Astrocyte of the spinal cord (primary cell): Measurements from ENCODE around the gene NEK11.

ENCODE experiments used
- DNase-seq: peaks from one replicate; pipeline ENCODE4 v3.0.0; 2011; ENCODE audit warnings: low read depth, low spot score
- H3K4me3 ChIP-seq: 2 replicates; pipeline ENCODE4 v1.5.1; 2011; ENCODE audit warnings: low read depth, mild to moderate bottlenecking, low read length, moderate library complexity
- in situ Hi-C: cut with HindIII; loops from 2 replicates; pipeline ENCODE4 v1.10.0; 2017; ENCODE audit warnings: low sequenced_read_pairs
- TF ChIP-seq, protein P1 (sequence below): IDR thresholded peaks from 2 replicates; pipeline ENCODE4 v1.5.1; 2012; ENCODE audit warnings: low read depth, mild to moderate bottlenecking, low read length, inconsistent platforms

NEK11 gene

DNA sequence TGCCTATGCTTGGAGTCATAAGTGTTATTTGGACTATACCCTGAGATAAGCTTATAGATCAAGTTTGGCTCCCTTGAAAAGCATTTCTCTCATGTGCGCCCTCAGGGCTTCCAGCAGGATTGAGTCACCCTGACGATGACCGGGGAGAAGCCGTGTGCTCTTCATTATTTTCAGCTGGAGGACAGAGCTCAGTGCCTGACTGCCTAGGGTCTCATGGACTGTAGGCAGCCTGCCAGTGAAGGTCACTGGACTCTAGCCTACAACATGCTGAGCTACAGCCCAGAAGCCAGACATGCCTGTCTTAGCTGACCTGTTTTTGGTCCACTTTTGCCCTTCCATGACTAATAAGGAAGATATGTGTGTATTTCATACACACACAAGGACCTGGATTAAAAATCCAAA lies 323.3 kb downstream of the NEK11 start:
- peak; percentile 66 for DNase-seq
- TF ChIP-seq, protein P1, sequence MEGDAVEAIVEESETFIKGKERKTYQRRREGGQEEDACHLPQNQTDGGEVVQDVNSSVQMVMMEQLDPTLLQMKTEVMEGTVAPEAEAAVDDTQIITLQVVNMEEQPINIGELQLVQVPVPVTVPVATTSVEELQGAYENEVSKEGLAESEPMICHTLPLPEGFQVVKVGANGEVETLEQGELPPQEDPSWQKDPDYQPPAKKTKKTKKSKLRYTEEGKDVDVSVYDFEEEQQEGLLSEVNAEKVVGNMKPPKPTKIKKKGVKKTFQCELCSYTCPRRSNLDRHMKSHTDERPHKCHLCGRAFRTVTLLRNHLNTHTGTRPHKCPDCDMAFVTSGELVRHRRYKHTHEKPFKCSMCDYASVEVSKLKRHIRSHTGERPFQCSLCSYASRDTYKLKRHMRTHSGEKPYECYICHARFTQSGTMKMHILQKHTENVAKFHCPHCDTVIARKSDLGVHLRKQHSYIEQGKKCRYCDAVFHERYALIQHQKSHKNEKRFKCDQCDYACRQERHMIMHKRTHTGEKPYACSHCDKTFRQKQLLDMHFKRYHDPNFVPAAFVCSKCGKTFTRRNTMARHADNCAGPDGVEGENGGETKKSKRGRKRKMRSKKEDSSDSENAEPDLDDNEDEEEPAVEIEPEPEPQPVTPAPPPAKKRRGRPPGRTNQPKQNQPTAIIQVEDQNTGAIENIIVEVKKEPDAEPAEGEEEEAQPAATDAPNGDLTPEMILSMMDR = no peak
- in situ Hi-C loops = no loop called here
- H3K4me3 ChIP-seq = no peak overlapping the region

DNA sequence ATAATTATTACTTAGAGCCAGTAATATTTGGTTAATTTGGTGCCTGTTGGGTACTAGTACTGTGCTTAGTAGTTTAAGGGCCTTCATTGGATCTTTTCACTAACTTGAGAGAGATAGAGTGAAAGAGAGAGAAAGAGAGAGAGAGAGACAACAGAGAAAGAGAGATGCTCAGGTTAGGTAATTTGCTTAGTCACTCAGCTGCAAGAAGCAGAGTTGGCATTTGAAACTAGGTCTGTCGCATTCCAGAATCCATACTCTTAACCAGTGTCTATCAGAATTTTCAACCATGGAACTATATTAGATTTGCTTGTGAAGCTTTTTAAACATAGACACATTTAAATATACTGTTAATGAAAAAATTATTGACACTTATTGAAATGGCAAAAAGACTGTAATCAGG lies 323.8 kb downstream of the NEK11 start:
- in situ Hi-C loops = no loop called here
- TF ChIP-seq, protein P1 = no peak
- H3K4me3 ChIP-seq = no peak overlapping the region
- no peak for DNase-seq

DNA sequence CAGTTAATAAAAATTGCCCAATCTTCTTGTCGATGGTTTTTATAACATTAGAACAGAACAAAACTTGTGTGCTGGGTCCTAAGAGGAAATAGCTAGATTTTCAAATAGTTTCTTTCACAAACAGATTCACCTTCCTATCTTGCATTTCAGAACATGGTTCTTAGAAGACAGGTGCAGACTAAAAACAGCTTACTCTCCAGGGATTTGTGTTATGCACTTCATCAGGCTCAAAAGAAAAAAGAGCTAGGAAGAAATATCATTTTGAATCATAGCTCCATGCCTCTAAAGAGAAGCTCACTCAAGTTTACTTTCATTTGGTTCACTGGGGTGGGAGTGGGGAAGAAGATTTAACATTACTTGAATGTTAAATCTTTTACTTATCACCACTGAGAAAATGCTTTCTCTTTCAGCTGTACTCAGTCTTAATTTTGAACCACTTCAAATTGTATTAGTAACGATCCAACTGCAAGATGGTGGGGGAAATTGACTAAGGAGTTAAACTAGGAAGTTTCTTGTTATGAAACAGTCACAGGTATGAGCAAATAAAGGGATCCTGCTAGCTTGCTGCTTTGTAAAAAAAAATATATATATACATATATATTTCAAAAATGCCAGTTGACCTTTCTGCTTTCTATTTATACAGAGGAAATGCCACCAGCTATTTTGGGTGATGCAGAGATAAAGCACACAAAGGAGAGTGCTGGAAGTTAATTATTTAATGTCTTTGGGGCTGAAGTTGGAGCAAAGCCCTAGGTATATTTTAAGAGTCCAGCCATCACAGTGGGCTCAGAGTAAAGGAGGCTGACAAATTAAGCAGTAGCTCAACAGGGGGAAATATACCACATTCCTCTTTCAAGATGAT lies 326.6 kb downstream of the NEK11 start:
- H3K4me3 ChIP-seq = no peak overlapping the region
- in situ Hi-C loops = no loop called here

DNA sequence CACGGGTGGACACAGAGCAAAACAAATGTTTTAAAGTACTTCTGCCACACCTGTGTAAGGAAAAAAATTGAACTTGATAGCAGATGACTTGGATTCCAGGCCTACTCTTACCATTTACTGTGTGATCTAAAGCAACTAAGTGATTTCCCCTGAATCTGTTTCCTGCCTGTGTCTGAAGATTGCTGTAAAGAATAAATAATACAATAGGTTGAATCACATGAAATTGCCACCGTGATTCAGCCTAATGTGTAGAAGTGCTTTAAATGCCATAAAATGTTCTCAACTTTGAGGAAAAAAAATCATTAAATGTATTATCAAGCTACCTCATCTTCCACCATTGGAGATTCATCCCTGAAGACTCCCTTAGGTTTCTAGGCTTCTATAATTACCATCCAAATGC lies 327.3 kb downstream of the NEK11 start:
- in situ Hi-C loops = no loop called here
- no peak for DNase-seq
- no peak overlapping the region for H3K4me3 ChIP-seq
- TF ChIP-seq, protein P1 = no peak

More for the DNA sequence above, 326.6 kb downstream of the NEK11 start:
- TF ChIP-seq, protein P1 = no peak
- DNase-seq = no peak

DNA sequence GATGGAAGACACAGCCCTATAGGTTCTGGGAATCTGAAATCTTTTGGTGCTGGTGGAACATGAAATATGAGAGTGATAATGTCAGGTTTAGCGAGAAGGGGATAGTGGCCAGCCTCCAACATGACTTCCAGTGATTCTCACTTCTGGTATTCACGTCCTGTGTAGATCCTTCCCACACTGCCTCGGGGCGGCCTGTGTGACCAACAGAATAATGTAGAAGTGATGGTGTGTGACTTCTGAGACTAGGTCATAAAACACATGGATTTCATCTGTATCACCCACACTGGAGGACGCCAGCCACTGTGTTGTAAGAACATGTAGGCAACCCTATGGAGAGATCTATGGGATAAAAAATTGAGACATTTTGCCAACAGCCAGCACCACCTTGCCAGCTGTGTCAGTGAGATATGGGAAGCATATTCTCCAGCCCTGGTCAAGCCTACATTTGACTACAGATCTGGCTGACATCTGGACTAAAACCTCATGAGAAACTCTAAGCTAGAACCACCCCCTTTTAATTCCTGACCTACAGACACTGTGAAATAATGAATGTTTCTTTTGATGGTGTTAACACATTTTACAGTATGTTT lies 329.4 kb downstream of the NEK11 start:
- no peak overlapping the region for H3K4me3 ChIP-seq
- in situ Hi-C loops = no loop called here
- DNase-seq = no peak
- TF ChIP-seq, protein P1 = no peak

DNA sequence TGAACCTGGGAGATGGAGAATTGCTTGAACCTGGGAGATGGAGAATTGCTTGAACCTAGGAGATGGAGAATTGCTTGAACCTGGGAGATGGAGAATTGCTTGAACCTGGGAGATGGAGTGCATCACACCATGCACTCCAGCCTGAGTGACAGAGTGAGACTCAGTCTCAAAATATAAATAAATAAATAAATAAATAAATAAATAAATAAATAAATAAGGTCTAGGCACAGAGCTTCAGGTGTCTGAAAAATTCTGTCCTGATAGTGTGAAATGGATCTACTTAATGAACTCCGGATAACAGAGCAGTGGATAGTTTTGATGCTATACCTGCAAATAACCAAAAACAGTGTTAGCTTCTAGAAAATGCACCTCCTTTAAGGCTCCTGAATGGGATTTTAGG lies 330.6 kb downstream of the NEK11 start:
- TF ChIP-seq, protein P1 = no peak
- no peak for DNase-seq
- H3K4me3 ChIP-seq = no peak overlapping the region
- in situ Hi-C loops = no loop called here
